Measurements from ENCODE around the gene CLECL1.
"Not testable (repeated sequence)": the region's sequence is repeated elsewhere in the genome, so short reads cannot be mapped to it uniquely, and the experiment has no call there.

The CLECL1 gene

GRCh38 chr12:9718968-9719367 lies 13.9 kb downstream of the CLECL1 start:
- no peak for DNase-seq

GRCh38 chr12:9717070-9717925 lies 15.6 kb downstream of the CLECL1 start:
- DNase-seq = no peak

GRCh38 chr12:9713032-9713558 lies 19.8 kb downstream of the CLECL1 start:
- not testable (repeated sequence) for DNase-seq

- DNase-seq = no peak
Observed at GRCh38 chr12:9711664-9712063, 21.2 kb downstream of the CLECL1 start.

- DNase-seq = no peak
Observed at GRCh38 chr12:9710584-9711375, 22.1 kb downstream of the CLECL1 start.

GRCh38 chr12:9708853-9709252 lies 24.0 kb downstream of the CLECL1 start:
- no peak for DNase-seq

GRCh38 chr12:9707864-9708808 lies 24.8 kb downstream of the CLECL1 start:
- peak; percentile 3 for DNase-seq

GRCh38 chr12:9707356-9707755 lies 25.5 kb downstream of the CLECL1 start:
- no peak for DNase-seq

GRCh38 chr12:9706086-9706685 lies 26.7 kb downstream of the CLECL1 start:
- no peak for DNase-seq

- DNase-seq = not testable (repeated sequence)
Observed at GRCh38 chr12:9704561-9704960, 28.3 kb downstream of the CLECL1 start.

- DNase-seq = no peak
Observed at GRCh38 chr12:9702255-9702654, 30.6 kb downstream of the CLECL1 start.

GRCh38 chr12:9701380-9702154 lies 31.3 kb downstream of the CLECL1 start:
- no peak for DNase-seq

GRCh38 chr12:9700606-9700956 lies 32.3 kb downstream of the CLECL1 start:
- no peak for DNase-seq

GRCh38 chr12:9699898-9700605 lies 32.8 kb downstream of the CLECL1 start:
- DNase-seq = no peak

GRCh38 chr12:9699269-9699897 lies 33.5 kb downstream of the CLECL1 start:
- no peak for DNase-seq

GRCh38 chr12:9698681-9699080 lies 34.2 kb downstream of the CLECL1 start:
- DNase-seq = no peak

- no peak for DNase-seq
Observed at GRCh38 chr12:9697619-9698018, 35.3 kb downstream of the CLECL1 start.

GRCh38 chr12:9695661-9696060 lies 37.2 kb downstream of the CLECL1 start:
- DNase-seq = not testable (repeated sequence)

GRCh38 chr12:9695150-9695549 lies 37.7 kb downstream of the CLECL1 start:
- DNase-seq = not testable (repeated sequence)

- DNase-seq = no peak
Observed at GRCh38 chr12:9694241-9694640, 38.7 kb downstream of the CLECL1 start.

Measured in NCI-H1436 (cell line).